Muscle of leg (tissue), 11 donors: ENCODE results near the gene KRT73. TPM values are rescaled to one million over a fixed set of nuclear protein-coding genes. Genes with fewer than 3 reads are reported as not detected.

Source experiments
- DNase-seq: peaks from one replicate; pipeline ENCODE4 v3.0.0; 2013
- H3K27ac ChIP-seq: one replicate; pipeline ENCODE4 v1.5.1; 2013; ENCODE audit warnings: mild to moderate bottlenecking, low read length, control low read depth
- H3K27me3 ChIP-seq: one replicate; pipeline ENCODE4 v1.6.1; 2013; ENCODE audit warnings: low read length; ENCODE audit not compliant: control insufficient read depth, insufficient read depth
- H3K36me3 ChIP-seq: one replicate; pipeline ENCODE4 v1.6.1; 2013; ENCODE audit warnings: low read length; ENCODE audit not compliant: control insufficient read depth, insufficient read depth
- H3K4me1 ChIP-seq: one replicate; pipeline ENCODE4 v1.6.1; 2013; ENCODE audit warnings: low read length; ENCODE audit not compliant: control insufficient read depth, insufficient read depth
- H3K4me3 ChIP-seq: one replicate; pipeline ENCODE4 v1.5.1; 2013; ENCODE audit warnings: low read length, control low read depth
- H3K9me3 ChIP-seq: replicated peaks from 2 replicates; pipeline ENCODE4 v1.6.1; 2013; ENCODE audit warnings: low read depth, low read length; ENCODE audit not compliant: control insufficient read depth
- WGBS: methylation state at CpG from one replicate; pipeline ENCODE4 v1.1.5; 2013; ENCODE audit warnings: missing lambda C conversion rate; ENCODE audit not compliant: insufficient coverage; 5-methylcytosine and 5-hydroxymethylcytosine counted together
- polyA plus RNA-seq, 8 donors: library from polyadenylated mRNA; unstranded; fragments of 120-200 nt; gene quantifications; one replicate each; pipeline versions ENCODE4 v1.2.1 to v1.2.3, GENCODE V29; 2013; ENCODE audit warnings: inconsistent platforms in 1 of 8, low replicate concordance in 1 of 8; ENCODE audit not compliant: insufficient read length in 8 of 8, insufficient read depth in 1 of 8
- total RNA-seq: library from RNA; stranded (reverse); fragments of 120-200 nt; gene quantifications from one replicate; pipeline ENCODE4 v1.2.4, GENCODE V29; 2013

KRT73 gene
- total and polyA plus RNA-seq, 9 donors, result 0.09 to 0.12 TPM; not detected in 7

DNA sequence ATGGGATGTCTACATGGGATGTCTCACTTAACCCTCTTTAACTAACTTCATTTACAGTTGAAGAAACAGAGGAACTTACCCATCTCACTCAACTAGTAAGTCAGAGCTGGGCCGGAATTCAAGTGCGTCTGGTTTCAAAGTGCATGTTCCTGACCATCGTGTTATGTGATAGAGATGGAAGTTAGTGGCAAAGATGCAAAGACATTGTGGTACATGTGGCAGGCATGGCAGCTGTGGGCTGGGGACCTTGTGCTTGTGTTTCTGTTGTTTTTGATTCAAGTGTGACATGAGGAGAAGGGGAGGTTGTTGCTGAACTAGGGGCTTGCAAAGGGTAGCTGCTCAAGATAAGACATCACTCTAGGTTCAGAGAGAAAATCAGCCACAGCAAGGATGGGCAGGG, 42.4 kb downstream of the KRT73 start:
- WGBS, result 89% methylated on average over 1 of the region's 3 CpGs
- no peaks in the 10 kb centered on the region for H3K4me1 ChIP-seq
- H3K9me3 ChIP-seq, result no peaks in the 10 kb centered on the region
- H3K36me3 ChIP-seq, result no peaks in the 10 kb centered on the region
- H3K27me3 ChIP-seq, result peaks cover 10% of the 10 kb centered on the region
- DNase-seq, result no peak
- H3K27ac ChIP-seq, result no peak overlapping the region
- H3K4me3 ChIP-seq, result no peak overlapping the region

GRCh38 chr12:52575256-52575655, 43.1 kb downstream of the KRT73 start:
- H3K27me3 ChIP-seq, result peaks cover 11% of the 10 kb centered on the region
- no peak for DNase-seq
- 73% methylated on average over 9 of the region's 9 CpGs for WGBS

DNA sequence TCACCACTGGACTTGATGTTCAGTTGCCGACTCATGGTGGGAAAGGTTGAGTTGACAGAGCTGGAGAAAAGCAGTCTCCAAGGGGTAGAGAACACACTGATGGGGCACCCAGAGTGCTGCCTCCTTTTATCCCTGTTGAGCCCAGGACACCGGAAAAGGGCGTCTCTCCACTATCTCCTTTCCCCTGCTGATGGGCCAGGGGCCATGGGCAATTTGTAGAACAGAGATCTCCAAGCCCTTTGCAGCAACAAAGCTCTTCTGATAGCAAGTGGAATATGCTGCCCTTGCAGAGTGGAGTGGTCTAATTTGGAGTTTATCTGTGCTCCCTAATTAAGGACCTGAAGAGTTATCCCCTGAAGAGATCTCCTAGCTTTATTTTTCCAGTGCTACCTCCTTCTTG, 44.6 kb downstream of the KRT73 start, which contains the start of gene KRT74:
TSS of gene KRT74 (minus strand) at position 101 of the 400 bp plus-strand sequence. CDS start at position 35, 66 bp downstream.
- no CpG with 5 or more reads among the region's 3 CpGs for WGBS
- peaks cover 12% of the 10 kb centered on the region for H3K27me3 ChIP-seq
- no peak within 1 kb of the TSS for H3K27ac ChIP-seq
- no peaks in the 10 kb centered on the region for H3K36me3 ChIP-seq
- no peaks in the 10 kb centered on the region for H3K9me3 ChIP-seq
- DNase-seq, result no peak
- no peaks in the 10 kb centered on the region for H3K4me1 ChIP-seq
- no peak within 1 kb of the TSS for H3K4me3 ChIP-seq

More at GRCh38 chr12:52575256-52575655, 43.1 kb downstream of the KRT73 start:
- Histone ChIP-seq H3K9me3 (no peaks in the 10 kb centered on the region), H3K36me3 (no peaks in the 10 kb centered on the region), H3K4me1 (no peaks in the 10 kb centered on the region), H3K27ac (no peak overlapping the region), H3K4me3 (no peak overlapping the region)

DNA sequence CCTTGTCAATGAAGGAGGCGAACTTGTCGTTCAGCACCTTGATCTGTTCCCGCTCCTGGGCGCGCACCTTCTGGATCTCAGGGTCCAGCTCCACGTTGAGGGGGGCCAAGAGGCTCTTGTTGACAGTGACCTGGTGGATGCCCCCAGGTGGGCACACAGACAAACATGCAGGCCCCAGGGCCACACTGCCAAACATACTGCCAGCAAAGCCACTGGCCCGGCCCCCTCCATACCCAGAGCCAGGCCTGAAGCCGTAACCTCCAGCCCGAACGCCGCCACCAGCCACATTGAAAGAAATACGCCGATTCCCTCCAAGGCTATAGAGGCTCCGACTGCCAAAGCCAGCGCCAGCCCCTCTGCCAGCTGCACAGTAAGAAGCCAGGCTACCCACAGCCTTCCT, 45.1 kb downstream of the KRT73 start:
- WGBS, result 95% methylated on average over 15 of the region's 15 CpGs
- H3K27ac ChIP-seq, result no peak overlapping the region
- H3K36me3 ChIP-seq, result no peaks in the 10 kb centered on the region
- no peaks in the 10 kb centered on the region for H3K4me1 ChIP-seq
- DNase-seq, result no peak
- no peak overlapping the region for H3K4me3 ChIP-seq
- H3K9me3 ChIP-seq, result no peaks in the 10 kb centered on the region
- peaks cover 12% of the 10 kb centered on the region for H3K27me3 ChIP-seq

GRCh38 chr12:52570511-52570910, 47.8 kb downstream of the KRT73 start:
- Histone ChIP-seq H3K36me3 (no peaks in the 10 kb centered on the region), H3K27me3 (peaks cover 15% of the 10 kb centered on the region), H3K27ac (no peak overlapping the region), H3K9me3 (no peaks in the 10 kb centered on the region), H3K4me3 (no peak overlapping the region), H3K4me1 (no peaks in the 10 kb centered on the region)
- no peak for DNase-seq
- WGBS, result 95% methylated on average over 10 of the region's 10 CpGs

DNA sequence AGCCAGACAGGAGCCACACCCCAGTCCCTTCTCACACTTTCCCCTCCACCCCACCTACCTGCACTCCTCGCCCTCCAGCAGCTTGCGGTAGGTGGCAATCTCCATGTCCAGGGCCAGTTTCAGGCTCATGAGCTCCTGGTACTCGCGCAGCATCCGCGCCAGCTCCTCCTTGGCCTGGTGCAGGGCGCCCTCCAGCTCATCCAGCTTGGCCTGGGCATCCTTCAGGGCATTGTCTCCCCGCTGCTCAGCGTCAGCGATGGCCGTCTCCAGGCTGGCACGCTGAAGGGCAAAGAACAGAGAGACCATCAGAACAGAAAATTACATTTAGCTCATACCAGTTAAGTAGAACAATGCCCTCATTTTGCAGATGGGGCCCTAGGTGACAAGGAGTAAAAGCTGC, 50.2 kb downstream of the KRT73 start:
- no peak overlapping the region for H3K4me3 ChIP-seq
- no peak for DNase-seq
- H3K9me3 ChIP-seq, result no peaks in the 10 kb centered on the region
- no peak overlapping the region for H3K27ac ChIP-seq
- H3K4me1 ChIP-seq, result no peaks in the 10 kb centered on the region
- H3K36me3 ChIP-seq, result no peaks in the 10 kb centered on the region
- peaks cover 17% of the 10 kb centered on the region for H3K27me3 ChIP-seq
- 90% methylated on average over 8 of the region's 12 CpGs for WGBS

GRCh38 chr12:52566847-52567291, 51.5 kb downstream of the KRT73 start:
- Histone ChIP-seq H3K27ac (no peak overlapping the region), H3K4me3 (no peak overlapping the region), H3K36me3 (no peaks in the 10 kb centered on the region), H3K27me3 (peaks cover 17% of the 10 kb centered on the region), H3K9me3 (no peaks in the 10 kb centered on the region), H3K4me1 (no peaks in the 10 kb centered on the region)
- DNase-seq, result peak; percentile 7
- no CpG with 5 or more reads among the region's 8 CpGs for WGBS

DNA sequence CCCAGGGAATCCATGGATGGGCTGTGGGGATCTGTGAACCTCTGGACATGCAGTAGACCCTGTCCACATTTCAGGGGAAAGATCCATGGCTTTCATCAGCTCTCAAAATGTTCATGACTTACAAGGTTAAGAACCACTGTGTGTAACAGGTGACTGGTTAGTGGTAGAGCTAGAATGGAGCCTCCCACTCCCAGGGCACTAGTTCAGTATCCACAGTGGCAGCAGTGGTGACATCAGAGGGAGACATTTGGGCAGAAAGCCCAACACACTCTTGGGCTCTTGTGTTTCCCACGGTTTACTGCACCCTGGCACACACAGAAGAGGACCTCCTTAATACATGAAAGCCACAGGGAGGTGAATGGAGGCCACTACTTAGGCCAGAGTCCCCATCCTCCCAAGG, 53.8 kb downstream of the KRT73 start:
- peaks cover 13% of the 10 kb centered on the region for H3K27me3 ChIP-seq
- H3K36me3 ChIP-seq, result no peaks in the 10 kb centered on the region
- no peaks in the 10 kb centered on the region for H3K4me1 ChIP-seq
- WGBS, result 56% methylated on average over 1 of the region's 1 CpG
- H3K27ac ChIP-seq, result no peak overlapping the region
- no peak for DNase-seq
- H3K9me3 ChIP-seq, result no peaks in the 10 kb centered on the region
- H3K4me3 ChIP-seq, result no peak overlapping the region

DNA sequence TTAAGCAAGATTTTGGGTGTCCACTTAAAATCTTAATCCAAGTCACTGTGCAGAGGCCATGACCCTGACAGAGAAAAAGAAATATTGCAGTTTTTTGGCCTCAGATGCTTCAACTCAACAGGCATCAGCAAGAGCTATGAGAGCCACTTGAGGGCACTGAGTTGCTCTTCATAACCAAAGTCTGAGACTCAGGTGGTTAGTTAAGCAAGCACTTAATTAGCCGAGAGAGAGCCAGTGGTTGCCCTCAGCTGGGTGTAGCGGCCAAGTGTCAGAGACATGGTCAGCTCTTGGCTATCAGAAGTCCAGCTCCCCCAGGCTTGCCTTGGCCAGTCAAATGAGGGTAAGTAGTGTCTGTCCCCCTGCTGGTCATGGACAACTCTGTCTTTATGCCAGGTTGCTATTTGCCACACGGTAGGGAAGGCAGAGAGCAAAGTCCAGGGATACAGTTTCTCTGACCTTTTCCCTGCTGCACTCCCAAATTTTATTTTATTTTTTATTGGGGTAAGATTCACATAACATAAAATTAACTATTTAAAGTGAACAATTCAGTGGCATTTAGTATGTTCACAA, 56.4 kb downstream of the KRT73 start:
- no peak overlapping the region for H3K27ac ChIP-seq
- H3K4me3 ChIP-seq, result no peak overlapping the region
- no peaks in the 10 kb centered on the region for H3K9me3 ChIP-seq
- WGBS, result 75% methylated on average over 2 of the region's 3 CpGs
- no peak for DNase-seq
- H3K36me3 ChIP-seq, result no peaks in the 10 kb centered on the region
- H3K4me1 ChIP-seq, result peaks cover 16% of the 10 kb centered on the region
- H3K27me3 ChIP-seq, result peaks cover 11% of the 10 kb centered on the region

GRCh38 chr12:52559979-52560378, 58.4 kb downstream of the KRT73 start:
- Histone ChIP-seq H3K9me3 (no peaks in the 10 kb centered on the region), H3K4me1 (peaks cover 16% of the 10 kb centered on the region)
- WGBS, result 82% methylated on average over 4 of the region's 4 CpGs

More at GRCh38 chr12:52559979-52560378, 58.4 kb downstream of the KRT73 start:
- peaks cover 13% of the 10 kb centered on the region for H3K27me3 ChIP-seq
- no peak overlapping the region for H3K4me3 ChIP-seq
- no peak for DNase-seq
- H3K36me3 ChIP-seq, result no peaks in the 10 kb centered on the region
- H3K27ac ChIP-seq, result no peak overlapping the region
